GM21390 (cell line): ENCODE data around the gene PPP4C.
"Not testable (repeated sequence)": the region's sequence is repeated elsewhere in the genome, so short reads cannot be mapped to it uniquely, and the experiment has no call there.

ENCODE experiments used
- ATAC-seq: cut with Tn5 transposase; IDR thresholded peaks from one replicate; pipeline ENCODE4 v1.9.1; 2021; ENCODE audit not compliant: unreplicated experiment

The PPP4C gene

GRCh38 chr16:30121741-30122571, 46.2 kb downstream of the PPP4C start:
- ATAC-seq: no peak

GRCh38 chr16:30122604-30123160, 46.9 kb downstream of the PPP4C start:
- no peak for ATAC-seq

- ATAC-seq: no peak
Observed at GRCh38 chr16:30124985-30125379, 49.2 kb downstream of the PPP4C start.

- ATAC-seq: not testable (repeated sequence)
Observed at GRCh38 chr16:30125690-30126089, 49.9 kb downstream of the PPP4C start.

- ATAC-seq: no peak
Observed at GRCh38 chr16:30127993-30128392, 52.2 kb downstream of the PPP4C start.

- ATAC-seq: no peak
Observed at GRCh38 chr16:30131869-30132475, 56.2 kb downstream of the PPP4C start.

- no peak for ATAC-seq
Observed at GRCh38 chr16:30132591-30132990, 56.8 kb downstream of the PPP4C start.
